H1 (cell line): ENCODE measurements around the gene FOXL3. TPM values are rescaled to one million over a fixed set of nuclear protein-coding genes. Genes with fewer than 3 reads are reported as not detected.

Experiments used
- CTCF ChIA-PET: fragments of 300-600 bp; sonication (Branson Sonifier 250); formaldehyde crosslinking; loops from one replicate; lab custom pipeline; 2021; ENCODE audit not compliant: partially characterized antibody; lab: Charles Lee
- POLR2A ChIA-PET: fragments of 300-600 bp; sonication (Branson Sonifier 250); formaldehyde crosslinking; loops from one replicate; lab custom pipeline; 2021; ENCODE audit warnings: inconsistent platforms; ENCODE audit not compliant: partially characterized antibody; lab: Charles Lee
- DNase-seq, 2 experiments: peaks; one replicate each; pipeline versions ENCODE4 v3.0.0 to v3.0.0-alpha.2; 2010 to 2022; ENCODE audit warnings: low spot score in 2 of 2, low read depth in 1 of 2, mixed read lengths in 1 of 2
- FAIRE-seq: peaks from 2 replicates; lab custom pipeline; 2011; peaks lifted over from hg19 to GRCh38; lab: Jason Lieb, UNC
- H2AFZ ChIP-seq: 2 replicates; pipeline ENCODE4 v1.8.1; 2012; ENCODE audit warnings: low read length, inconsistent platforms
- H2AK5ac ChIP-seq: 2 replicates; pipeline ENCODE4 v1.6.1; 2013; ENCODE audit warnings: low read depth, low read length
- H2BK120ac ChIP-seq: replicated peaks from 2 replicates; pipeline ENCODE3; 2013; ENCODE audit warnings: low read depth, low read length, inconsistent platforms
- H2BK12ac ChIP-seq: 2 replicates; pipeline ENCODE4 v1.6.1; 2013; ENCODE audit warnings: low read depth, low read length
- H2BK15ac ChIP-seq: 2 replicates; pipeline ENCODE4 v1.6.1; 2013; ENCODE audit warnings: low read length
- H2BK20ac ChIP-seq: 2 replicates; pipeline ENCODE4 v1.6.1; 2013; ENCODE audit warnings: low read length
- H2BK5ac ChIP-seq: 2 replicates; pipeline ENCODE4 v1.6.1; 2013; ENCODE audit warnings: low read depth, low read length
- H3K14ac ChIP-seq: 2 replicates; pipeline ENCODE4 v1.6.1; 2013; ENCODE audit warnings: inconsistent platforms; ENCODE audit not compliant: insufficient read length
- H3K18ac ChIP-seq: 2 replicates; pipeline ENCODE4 v1.6.1; 2013; ENCODE audit warnings: low read length; ENCODE audit errors: extremely low read depth
- H3K23ac ChIP-seq: 2 replicates; pipeline ENCODE4 v1.6.1; 2013; ENCODE audit warnings: inconsistent platforms; ENCODE audit not compliant: insufficient read length
- H3K23me2 ChIP-seq: 2 replicates; pipeline ENCODE4 v1.6.1; 2013; ENCODE audit warnings: low read depth, low read length
- H3K27ac ChIP-seq: 2 replicates; pipeline ENCODE4 v1.6.1; 2011; ENCODE audit warnings: low read depth, low read length, inconsistent platforms
- H3K27me3 ChIP-seq, 4 experiments: replicated peaks in 1 of 4; 1 replicate in 1 of 4; 2 replicates in 3 of 4; pipeline versions ENCODE4 v1.6.1 to v1.8.1; 2011 to 2013; ENCODE audit warnings: low read length in 3 of 4, mild to moderate bottlenecking in 3 of 4, inconsistent platforms in 2 of 4, mixed read lengths in 2 of 4, moderate library complexity in 1 of 4; ENCODE audit not compliant: control insufficient read depth in 3 of 4, insufficient read depth in 3 of 4; ENCODE audit errors: extremely low read depth in 1 of 4
- H3K36me3 ChIP-seq, 4 experiments: 2 replicates each; pipeline versions ENCODE4 v1.6.1 to v1.8.1; 2011 to 2013; ENCODE audit warnings: mild to moderate bottlenecking in 4 of 4, low read length in 3 of 4, moderate library complexity in 2 of 4, control low read depth in 1 of 4, inconsistent platforms in 1 of 4; ENCODE audit not compliant: insufficient read depth in 4 of 4, control insufficient read depth in 2 of 4
- H3K4ac ChIP-seq: replicated peaks from 2 replicates; pipeline ENCODE3; 2013; ENCODE audit warnings: low read length, low read depth, mixed read lengths, inconsistent platforms; ENCODE audit not compliant: insufficient read length
- H3K4me1 ChIP-seq, 4 experiments: replicated peaks in 1 of 4; 1 replicate in 1 of 4; 2 replicates in 3 of 4; pipeline versions ENCODE4 v1.6.1 to v1.8.1; 2011 to 2013; ENCODE audit warnings: low read length in 3 of 4, inconsistent platforms in 2 of 4, mixed read lengths in 1 of 4; ENCODE audit not compliant: insufficient read depth in 4 of 4, control insufficient read depth in 3 of 4
- H3K4me2 ChIP-seq, 2 experiments: 2 replicates each; pipeline versions ENCODE4 v1.6.1 to v1.8.1; 2011 to 2013; ENCODE audit warnings: low read depth in 2 of 2, low read length in 2 of 2, control low read depth in 1 of 2, inconsistent platforms in 1 of 2, mild to moderate bottlenecking in 1 of 2; ENCODE audit not compliant: insufficient read depth in 1 of 2
- H3K4me3 ChIP-seq, 4 experiments: fragments of 200-600, 300-600 bp in 1 of 4; sonication (generic), shearing (Covaris generic), sonication (Bioruptor Twin) in 1 of 4; 2 replicates each; pipeline versions ENCODE4 v1.5.1 to v1.8.1; 2011 to 2016; ENCODE audit warnings: low read length in 4 of 4, low read depth in 3 of 4, control low read depth in 2 of 4, inconsistent platforms in 2 of 4, mild to moderate bottlenecking in 2 of 4, mixed read lengths in 1 of 4, moderate library complexity in 1 of 4; ENCODE audit not compliant: insufficient read depth in 2 of 4; ENCODE audit errors: extremely low read depth in 1 of 4
- H3K56ac ChIP-seq: replicated peaks from 2 replicates; pipeline ENCODE3; 2013; ENCODE audit warnings: low read depth, mild to moderate bottlenecking, mixed read lengths, low read length, inconsistent platforms; ENCODE audit not compliant: insufficient read length
- H3K79me1 ChIP-seq: 2 replicates; pipeline ENCODE4 v1.6.1; 2013; ENCODE audit warnings: low read depth, low read length, control low read depth
- H3K79me2 ChIP-seq, 2 experiments: 2 replicates each; pipeline versions ENCODE4 v1.6.1 to v1.8.1; 2012 to 2013; ENCODE audit warnings: low read length in 2 of 2, mild to moderate bottlenecking in 2 of 2, inconsistent platforms in 1 of 2; ENCODE audit not compliant: insufficient read depth in 2 of 2, control insufficient read depth in 1 of 2
- H3K9ac ChIP-seq, 4 experiments: replicated peaks in 1 of 4; 1 replicate in 1 of 4; 2 replicates in 3 of 4; pipeline versions ENCODE4 v1.6.1 to v1.8.1; 2011 to 2013; ENCODE audit warnings: low read depth in 3 of 4, low read length in 3 of 4, control low read depth in 2 of 4, mild to moderate bottlenecking in 2 of 4, moderate library complexity in 2 of 4, inconsistent platforms in 1 of 4; ENCODE audit errors: extremely low read depth in 1 of 4
- H3K9me3 ChIP-seq, 2 experiments: 2 replicates each; pipeline versions ENCODE4 v1.6.1 to v1.8.1; 2012 to 2013; ENCODE audit warnings: mild to moderate bottlenecking in 2 of 2, moderate library complexity in 2 of 2, control low read depth in 1 of 2, inconsistent platforms in 1 of 2, low read depth in 1 of 2, low read length in 1 of 2, mixed read lengths in 1 of 2; ENCODE audit not compliant: insufficient read depth in 2 of 2
- H4K20me1 ChIP-seq, 2 experiments: replicated peaks in 1 of 2; 2 replicates each; pipeline versions ENCODE3 to v1.8.1; 2011 to 2013; ENCODE audit warnings: inconsistent platforms in 2 of 2, low read length in 2 of 2, mild to moderate bottlenecking in 1 of 2; ENCODE audit not compliant: insufficient read depth in 2 of 2, control insufficient read depth in 1 of 2
- H4K5ac ChIP-seq: 2 replicates; pipeline ENCODE4 v1.6.1; 2013; ENCODE audit warnings: low read length, low read depth, mixed read lengths, inconsistent platforms; ENCODE audit not compliant: insufficient read length
- H4K8ac ChIP-seq: 2 replicates; pipeline ENCODE4 v1.8.0; 2013; ENCODE audit warnings: mild to moderate bottlenecking, moderate library complexity, low read length, inconsistent platforms; ENCODE audit not compliant: insufficient read depth; ENCODE audit errors: extremely low read depth
- H4K91ac ChIP-seq: replicated peaks from 2 replicates; pipeline ENCODE3; 2013; ENCODE audit warnings: low read length, mixed read lengths, inconsistent platforms; ENCODE audit not compliant: insufficient read length
- BACH1 ChIP-seq: IDR thresholded peaks from 2 replicates; pipeline ENCODE4 v1.6.1; 2012; ENCODE audit warnings: low read length, improper control_type of control experiment
- CHD2 ChIP-seq: IDR thresholded peaks from 2 replicates; pipeline ENCODE4 v1.6.1; 2012; ENCODE audit warnings: low read length, improper control_type of control experiment
- CTBP2 ChIP-seq: IDR thresholded peaks from 2 replicates; pipeline ENCODE4 v1.7.0; 2011; ENCODE audit warnings: borderline replicate concordance, mild to moderate bottlenecking, moderate library complexity, mixed read lengths, low read length; ENCODE audit not compliant: insufficient read depth, insufficient read length
- HDAC2 ChIP-seq, 2 experiments: fragments of 300-600 bp in 1 of 2; sonication (generic) in 1 of 2; IDR thresholded peaks; 2 replicates each; pipeline ENCODE4 v1.6.1; 2011 to 2012; ENCODE audit warnings: low read depth in 2 of 2, low read length in 2 of 2, mild to moderate bottlenecking in 2 of 2, moderate library complexity in 2 of 2, borderline replicate concordance in 1 of 2, inconsistent platforms in 1 of 2
- KDM1A ChIP-seq: fragments of 200-600, 300-600 bp; sonication (generic); IDR thresholded peaks from 2 replicates; pipeline ENCODE4 v1.7.1; 2016; ENCODE audit warnings: mild to moderate bottlenecking, low read length, borderline replicate concordance
- KDM4A ChIP-seq: IDR thresholded peaks from one replicate; pipeline ENCODE4 v1.7.1; 2012; ENCODE audit warnings: low read depth, mild to moderate bottlenecking, moderate library complexity, low read length, inconsistent platforms; ENCODE audit not compliant: severe bottlenecking
- KDM5A ChIP-seq: fragments of 200-600 bp; IDR thresholded peaks from 2 replicates; pipeline ENCODE4 v1.7.1; 2012; ENCODE audit warnings: mild to moderate bottlenecking, low read length, inconsistent platforms, mixed read lengths
- POLR2A ChIP-seq, 2 experiments: IDR thresholded peaks; 1 replicate in 1 of 2; 2 replicates in 1 of 2; pipeline ENCODE4 v1.6.1; 2011; ENCODE audit warnings: low read depth in 2 of 2, low read length in 2 of 2, mild to moderate bottlenecking in 2 of 2; ENCODE audit errors: control extremely low read depth in 1 of 2
- RNF2 ChIP-seq: fragments of 200-900, 300-1000 bp; sonication (generic); IDR thresholded peaks from 2 replicates; pipeline ENCODE4 v1.7.1; 2016; ENCODE audit warnings: borderline replicate concordance, low read depth, mild to moderate bottlenecking, antibody characterized with exemption, low read length; ENCODE audit not compliant: poor library complexity, severe bottlenecking; ENCODE audit errors: missing control alignments
- YY1 ChIP-seq: IDR thresholded peaks from 2 replicates; pipeline ENCODE4 v1.6.1; 2011; ENCODE audit warnings: low read depth, mild to moderate bottlenecking, low read length
- WGBS, 2 experiments: shearing (Covaris generic) in 1 of 2; methylation state at CpG; one replicate each; pipeline versions ENCODE4 v1.1.6 to v1.1.7; 2013 to 2015; ENCODE audit warnings: low lambda C conversion rate in 2 of 2, mixed read lengths in 2 of 2, inconsistent platforms in 1 of 2, low coverage in 1 of 2, missing lambda C conversion rate in 1 of 2; ENCODE audit not compliant: insufficient replicate concordance in 2 of 2, insufficient coverage in 1 of 2, insufficient read length in 1 of 2; ENCODE audit errors: extremely low coverage in 1 of 2, missing lambda C conversion rate in 1 of 2; 5-methylcytosine and 5-hydroxymethylcytosine counted together
- polyA plus RNA-seq, 7 experiments: library from polyadenylated mRNA; depleted of rRNA in 3 of 7; stranded (reverse) in 5 of 7; unstranded in 2 of 7; fragments of >200 nt in 5 of 7; fragments of 200-250 nt in 2 of 7; gene quantifications; 1 replicate in 5 of 7; 2 replicates in 1 of 7; 4 replicates in 1 of 7; pipeline versions ENCODE4 v1.2.1 to v1.2.3, GENCODE V29; 2011 to 2013; ENCODE audit warnings: missing spikeins in 2 of 7, mixed read lengths in 2 of 7
- total RNA-seq: library from RNA; stranded (reverse); fragmentation: NEBNext Ultra II Directional; extraction: Animal tissue kit (Norgen Biotek cat#: 25700); gene quantifications from 2 replicates; pipeline ENCODE4 v1.2.1, GENCODE V29; 2021

The FOXL3 gene
- total and polyA plus RNA-seq, 2 of the 8 experiments (the other 6 are each of a cell fraction or from before 2014, with no cell fraction given) = not detected

DNA sequence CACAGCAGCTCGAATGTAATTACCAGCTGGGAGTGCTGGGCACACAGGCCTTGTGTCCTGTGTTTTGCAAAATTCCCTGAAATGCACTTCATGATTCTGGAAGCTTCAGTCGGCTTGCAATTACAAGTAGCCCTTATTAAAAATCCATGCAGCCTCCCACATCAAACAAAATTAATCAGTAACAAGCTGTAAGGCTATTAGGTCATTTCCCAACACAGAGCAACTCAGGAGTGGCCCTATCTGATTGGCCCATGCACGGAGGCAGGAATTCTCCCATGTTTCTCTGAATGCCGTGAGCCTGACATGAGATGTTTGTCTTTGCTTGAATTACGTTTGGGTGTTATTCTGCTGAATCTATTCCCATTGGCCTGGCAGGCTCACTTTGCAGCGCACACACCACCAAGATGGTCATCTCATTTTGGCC lies 36.9 kb downstream of the FOXL3 start:
- no peak overlapping the region for H3K4me2 ChIP-seq
- 0 out of 7 replicates have a peak, but pooled peaks cover 0 to 2% (median 0%) of the 10 kb centered on the region in 4 experiments for H3K27me3 ChIP-seq
- no peak overlapping the region for H2BK15ac ChIP-seq
- no peak overlapping the region for H4K5ac ChIP-seq
- no peak overlapping the region for H2AK5ac ChIP-seq
- H3K79me2 ChIP-seq = no peaks in the 10 kb centered on the region
- DNase-seq (no peak), FAIRE-seq (no peak)
- H3K36me3 ChIP-seq = no peaks in the 10 kb centered on the region
- no peak overlapping the region for H3K18ac ChIP-seq
- H3K9me3 ChIP-seq = peaks cover 4 to 5% of the 10 kb centered on the region in 2 experiments; a peak in 1 of 4 replicates
- no peak overlapping the region for H2AFZ ChIP-seq
- no peak overlapping the region for H3K14ac ChIP-seq
- TF ChIP-seq HDAC2 (IDR thresholded peaks at IDR 0.05; ENCODE audit: borderline replicate concordance in 1 of 2, low read depth in 2 of 2, low read length in 2 of 2) = no peak
- no peak for TF ChIP-seq KDM5A
- TF ChIP-seq CHD2 = no peak
- TF ChIP-seq BACH1 = no peak
- TF ChIP-seq CTBP2 = no peak
- TF ChIP-seq RNF2 = no peak
- no peak for TF ChIP-seq POLR2A (IDR thresholded peaks at IDR 0.05; ENCODE audit: control extremely low read depth in 1 of 2, low read depth in 2 of 2, low read length in 2 of 2)
- no peak for TF ChIP-seq KDM4A
- no peak for TF ChIP-seq KDM1A
- no peak for TF ChIP-seq YY1
- CTCF ChIA-PET = interaction anchor here (0.7 to 1.2 kb wide), 3 partner anchors 8 to 315 kb away, joined by 3 read pairs; no protein-coding TSS in a partner anchor
- H3K4ac ChIP-seq = no peak overlapping the region
- H4K20me1 ChIP-seq = no peaks in the 10 kb centered on the region
- no peak overlapping the region for H2BK12ac ChIP-seq
- POLR2A ChIA-PET = no interaction called here
- no peak overlapping the region for H3K27ac ChIP-seq
- H3K4me3 ChIP-seq = no peak overlapping the region
- H4K8ac ChIP-seq = no peak overlapping the region
- no peak overlapping the region for H3K9ac ChIP-seq
- no peaks in the 10 kb centered on the region for H3K23me2 ChIP-seq
- H2BK120ac ChIP-seq = no peak overlapping the region
- H2BK5ac ChIP-seq = no peak overlapping the region
- H4K91ac ChIP-seq = no peak overlapping the region
- H3K79me1 ChIP-seq = no peaks in the 10 kb centered on the region; the same call in 1 of the 2 replicates
- H2BK20ac ChIP-seq = no peak overlapping the region
- H3K56ac ChIP-seq = no peak overlapping the region
- peaks cover 0 to 5% (median under 1%) of the 10 kb centered on the region in 4 experiments; a peak in 3 of 7 replicates for H3K4me1 ChIP-seq
- no peak overlapping the region for H3K23ac ChIP-seq
- WGBS, 2 experiments = 90% methylated on average over 6 of the region's 6 CpGs; no CpG with 5 or more reads in 1 of the 2 experiments
